SJSA1 (cell line): ENCODE results near the gene MRTO4. TPM values are rescaled to one million over a fixed set of nuclear protein-coding genes. Genes with fewer than 3 reads are reported as not detected.
"Not testable (repeated sequence)": the region's sequence is repeated elsewhere in the genome, so short reads cannot be mapped to it uniquely, and the experiment has no call there.

ENCODE experiments used
- DNase-seq, 2 experiments: peaks; one replicate each; pipeline ENCODE4 v3.0.0-alpha.2; 2015 to 2020; ENCODE audit warnings: low spot score in 2 of 2, low read depth in 1 of 2
- H3K27ac ChIP-seq: fragments of 250-450 bp; sonication (Bioruptor Pico); 2 replicates; pipeline ENCODE4 v1.5.1; 2020; ENCODE audit warnings: mild to moderate bottlenecking, moderate library complexity
- H3K27me3 ChIP-seq: fragments of 250-450 bp; sonication (Bioruptor Pico); replicated peaks from 2 replicates; pipeline ENCODE4 v1.5.1; 2020; ENCODE audit warnings: mild to moderate bottlenecking, moderate library complexity
- H3K36me3 ChIP-seq: fragments of 250-450 bp; sonication (Bioruptor Pico); 2 replicates; pipeline ENCODE4 v1.5.1; 2020; ENCODE audit warnings: mild to moderate bottlenecking
- H3K4me1 ChIP-seq: fragments of 250-450 bp; sonication (Bioruptor Pico); replicated peaks from 2 replicates; pipeline ENCODE4 v1.6.1; 2021; ENCODE audit warnings: mild to moderate bottlenecking
- H3K4me3 ChIP-seq: fragments of 250-450 bp; sonication (Bioruptor Pico); 2 replicates; pipeline ENCODE4 v1.5.1; 2020; ENCODE audit warnings: mild to moderate bottlenecking
- H3K9me3 ChIP-seq: fragments of 250-450 bp; sonication (Bioruptor Pico); replicated peaks from 2 replicates; pipeline ENCODE4 v1.5.1; 2020; ENCODE audit warnings: mild to moderate bottlenecking
- total RNA-seq: library from RNA; depleted of rRNA; stranded (reverse); fragments of >200 nt; shearing (Covaris generic); gene quantifications from 2 replicates; pipeline ENCODE4 v1.2.3, GENCODE V29; 2014

The MRTO4 gene
- total RNA-seq, 1 experiment from 2014 or later = 60.0 TPM

GRCh38 chr1:19240673-19241538, 10.7 kb upstream of the MRTO4 start:
- Histone ChIP-seq H3K4me3 (no peak overlapping the region), H3K27me3 (no peaks in the 10 kb centered on the region), H3K9me3 (no peaks in the 10 kb centered on the region), H3K36me3 (peaks cover 91% of the 10 kb centered on the region), H3K27ac (no peak overlapping the region), H3K4me1 (no peaks in the 10 kb centered on the region)
- DNase-seq = peak; percentile 19 to 67

GRCh38 chr1:19250629-19251304, 838 bp upstream of the MRTO4 start:
- Histone ChIP-seq H3K27me3 (no peaks in the 10 kb centered on the region), H3K9me3 (no peaks in the 10 kb centered on the region), H3K4me1 (peaks cover 18% of the 10 kb centered on the region), H3K27ac (peak overlapping the region; percentile 90), H3K4me3 (peak overlapping the region; percentile 80), H3K36me3 (peaks cover 29% of the 10 kb centered on the region)
- peak in 1 of 2 experiments; percentile 8 for DNase-seq

GRCh38 chr1:19254416-19254815, 2.8 kb downstream of the MRTO4 start:
- no peaks in the 10 kb centered on the region for H3K9me3 ChIP-seq
- peaks cover 61% of the 10 kb centered on the region for H3K36me3 ChIP-seq
- H3K27ac ChIP-seq = no peak overlapping the region
- peaks cover 18% of the 10 kb centered on the region for H3K4me1 ChIP-seq
- no peak for DNase-seq
- H3K4me3 ChIP-seq = no peak overlapping the region
- H3K27me3 ChIP-seq = no peaks in the 10 kb centered on the region

- no peak overlapping the region for H3K27ac ChIP-seq
- peaks cover 17% of the 10 kb centered on the region for H3K4me1 ChIP-seq
- no peaks in the 10 kb centered on the region for H3K27me3 ChIP-seq
- H3K4me3 ChIP-seq = no peak overlapping the region
- peaks cover 70% of the 10 kb centered on the region for H3K36me3 ChIP-seq
- no peak for DNase-seq
- no peaks in the 10 kb centered on the region for H3K9me3 ChIP-seq
These were observed 3.7 kb downstream of the MRTO4 start for GRCh38 chr1:19255288-19255687.

GRCh38 chr1:19256301-19256700, 4.7 kb downstream of the MRTO4 start:
- DNase-seq, H3K27me3 ChIP-seq, H3K4me3 ChIP-seq, H3K9me3 ChIP-seq, H3K27ac ChIP-seq: not testable (repeated sequence)
- H3K36me3 ChIP-seq = peaks cover 72% of the 10 kb centered on the region
- H3K4me1 ChIP-seq = peaks cover 13% of the 10 kb centered on the region

GRCh38 chr1:19257178-19257914, 5.7 kb downstream of the MRTO4 start:
- H3K27ac ChIP-seq = no peak overlapping the region
- no peak for DNase-seq
- no peaks in the 10 kb centered on the region for H3K9me3 ChIP-seq
- no peak overlapping the region for H3K4me3 ChIP-seq
- peaks cover 62% of the 10 kb centered on the region for H3K36me3 ChIP-seq
- H3K27me3 ChIP-seq = no peaks in the 10 kb centered on the region
- H3K4me1 ChIP-seq = peaks cover 11% of the 10 kb centered on the region

- Histone ChIP-seq H3K36me3 (peaks cover 54% of the 10 kb centered on the region), H3K4me3 (no peak overlapping the region), H3K9me3 (no peaks in the 10 kb centered on the region), H3K27me3 (no peaks in the 10 kb centered on the region), H3K4me1 (peaks cover 1% of the 10 kb centered on the region), H3K27ac (no peak overlapping the region)
- no peak for DNase-seq
These were observed 6.7 kb downstream of the MRTO4 start for GRCh38 chr1:19258353-19258752.

GRCh38 chr1:19260211-19261138, 8.9 kb downstream of the MRTO4 start:
- no peak overlapping the region for H3K27ac ChIP-seq
- no peaks in the 10 kb centered on the region for H3K9me3 ChIP-seq
- no peaks in the 10 kb centered on the region for H3K27me3 ChIP-seq
- H3K4me1 ChIP-seq = no peaks in the 10 kb centered on the region
- no peak overlapping the region for H3K4me3 ChIP-seq
- DNase-seq = no peak
- H3K36me3 ChIP-seq = peaks cover 52% of the 10 kb centered on the region

- H3K36me3 ChIP-seq = peaks cover 36% of the 10 kb centered on the region
- H3K27me3 ChIP-seq = no peaks in the 10 kb centered on the region
- no peak overlapping the region for H3K27ac ChIP-seq
- H3K9me3 ChIP-seq = no peaks in the 10 kb centered on the region
- no peaks in the 10 kb centered on the region for H3K4me1 ChIP-seq
- no peak for DNase-seq
- no peak overlapping the region for H3K4me3 ChIP-seq
These were observed 10.4 kb downstream of the MRTO4 start for GRCh38 chr1:19262047-19262446.

GRCh38 chr1:19262744-19263143, 11.1 kb downstream of the MRTO4 start:
- Histone ChIP-seq H3K4me3 (no peak overlapping the region), H3K27me3 (no peaks in the 10 kb centered on the region), H3K36me3 (peaks cover 29% of the 10 kb centered on the region), H3K27ac (no peak overlapping the region), H3K9me3 (no peaks in the 10 kb centered on the region), H3K4me1 (no peaks in the 10 kb centered on the region)
- DNase-seq = no peak

- Histone ChIP-seq H3K27me3 (no peaks in the 10 kb centered on the region), H3K27ac (no peak overlapping the region), H3K36me3 (no peaks in the 10 kb centered on the region), H3K4me1 (no peaks in the 10 kb centered on the region), H3K9me3 (no peaks in the 10 kb centered on the region), H3K4me3 (no peak overlapping the region)
- no peak for DNase-seq
These were observed 16.8 kb downstream of the MRTO4 start for GRCh38 chr1:19268445-19268844.

- not testable (repeated sequence) for H3K4me1 ChIP-seq, H3K27ac ChIP-seq, H3K9me3 ChIP-seq, H3K36me3 ChIP-seq, H3K27me3 ChIP-seq, H3K4me3 ChIP-seq, DNase-seq
These were observed 18.1 kb downstream of the MRTO4 start for GRCh38 chr1:19269427-19270342.
